ENCODE results near the gene MAMLD1.

MAMLD1 gene

DNA sequence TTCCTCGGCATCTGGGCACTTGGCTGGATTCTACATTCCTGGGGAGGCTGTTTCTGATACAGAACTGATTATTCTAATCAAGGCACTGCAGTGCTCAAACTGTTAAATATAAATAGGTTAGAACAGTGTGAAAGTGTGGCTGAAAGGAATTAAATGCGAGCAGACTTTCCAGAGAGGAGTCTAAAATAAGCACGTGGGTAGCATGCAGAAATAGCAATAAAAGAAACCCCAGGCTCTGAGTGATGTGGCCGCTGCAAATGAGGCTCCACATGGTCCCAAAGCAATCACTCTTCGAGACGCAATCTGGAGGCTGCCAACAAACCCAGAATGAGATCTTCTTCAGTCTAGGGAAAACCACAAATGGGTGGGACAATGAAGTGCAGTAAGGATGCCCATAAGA, 174.7 kb downstream of the MAMLD1 start:
- DNase-seq: no peak

DNA sequence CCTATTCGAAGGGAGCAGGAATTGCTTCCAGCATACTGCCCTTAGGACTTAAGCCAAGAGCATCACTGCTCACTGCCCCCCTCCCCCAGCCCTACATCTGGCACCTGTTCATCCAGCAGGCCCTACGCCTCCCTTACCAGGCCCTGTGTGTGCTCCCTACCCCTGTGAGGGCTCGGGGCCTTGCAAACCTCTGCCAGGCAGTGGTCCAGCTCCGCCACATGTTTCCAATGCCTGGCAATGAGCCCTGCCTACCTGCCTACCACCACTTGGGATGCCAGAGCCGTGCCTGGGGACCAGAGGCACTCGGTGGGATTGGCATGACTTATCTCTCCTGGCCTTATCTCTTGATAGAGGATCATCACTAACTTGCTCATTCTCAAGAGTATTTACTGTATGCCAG, 177.8 kb downstream of the MAMLD1 start:
- DNase-seq: no peak

DNA sequence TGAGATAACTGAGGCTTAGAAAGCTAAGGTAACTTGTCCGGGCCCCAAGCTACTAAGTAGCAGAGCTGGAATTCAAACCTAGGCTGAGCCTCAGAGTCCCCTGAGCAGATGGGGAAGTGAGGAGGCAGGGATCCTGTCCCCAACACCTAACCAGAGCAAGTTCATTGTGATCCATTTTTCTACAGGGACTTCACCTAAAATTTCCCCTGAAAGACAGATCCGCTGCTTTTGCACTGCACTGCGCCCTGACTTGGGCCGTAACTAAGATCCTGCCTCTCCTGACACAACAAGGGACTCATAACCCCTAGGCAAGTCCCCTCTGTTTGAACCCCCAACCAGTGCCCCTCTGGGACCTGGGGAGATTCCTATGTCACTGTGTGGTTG, 179.7 kb downstream of the MAMLD1 start:
- DNase-seq: no peak

DNA sequence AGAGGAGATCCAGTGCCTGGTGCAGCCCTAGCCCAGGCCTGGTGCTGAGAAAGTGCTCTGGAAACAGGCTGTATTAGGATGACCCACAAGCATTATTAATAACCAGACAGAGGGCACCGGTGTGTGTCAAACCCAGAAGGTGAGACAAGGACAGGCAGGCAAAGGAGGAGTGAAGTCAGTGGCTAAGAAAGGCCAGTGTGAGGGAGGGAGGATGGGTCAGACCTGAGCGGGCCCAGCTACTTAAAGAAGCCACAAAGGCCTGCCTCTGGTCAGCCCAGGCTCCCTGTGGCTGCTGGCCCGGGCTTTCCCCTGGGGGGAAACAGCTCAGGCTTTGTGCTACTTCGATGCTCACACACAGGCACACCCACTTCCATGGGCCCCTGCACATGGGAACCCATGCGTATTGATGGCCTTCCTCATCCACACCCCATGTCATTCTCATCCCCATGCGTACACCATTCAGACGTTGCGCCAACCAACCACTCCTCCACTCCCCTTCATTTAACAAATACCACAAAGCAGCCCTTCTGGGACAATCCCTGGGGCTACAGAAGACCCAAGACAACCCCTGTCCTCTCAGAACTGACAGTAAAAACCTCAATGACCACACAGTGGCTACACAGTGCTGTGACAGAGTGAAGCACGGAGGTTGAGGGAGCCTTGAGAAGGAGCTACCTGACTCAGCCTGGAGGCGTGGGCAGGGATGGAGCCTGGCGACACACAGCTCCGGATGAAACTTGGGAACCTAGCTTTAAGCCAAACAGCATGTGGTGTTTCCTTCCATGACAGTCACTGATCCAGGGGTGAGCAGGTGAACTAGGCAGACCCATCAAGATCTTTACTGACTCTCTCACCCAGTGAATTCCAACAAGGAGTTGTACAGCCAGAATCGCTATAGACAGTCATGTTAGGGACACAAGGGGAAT, 180.4 kb downstream of the MAMLD1 start:
- no peak for DNase-seq

DNA sequence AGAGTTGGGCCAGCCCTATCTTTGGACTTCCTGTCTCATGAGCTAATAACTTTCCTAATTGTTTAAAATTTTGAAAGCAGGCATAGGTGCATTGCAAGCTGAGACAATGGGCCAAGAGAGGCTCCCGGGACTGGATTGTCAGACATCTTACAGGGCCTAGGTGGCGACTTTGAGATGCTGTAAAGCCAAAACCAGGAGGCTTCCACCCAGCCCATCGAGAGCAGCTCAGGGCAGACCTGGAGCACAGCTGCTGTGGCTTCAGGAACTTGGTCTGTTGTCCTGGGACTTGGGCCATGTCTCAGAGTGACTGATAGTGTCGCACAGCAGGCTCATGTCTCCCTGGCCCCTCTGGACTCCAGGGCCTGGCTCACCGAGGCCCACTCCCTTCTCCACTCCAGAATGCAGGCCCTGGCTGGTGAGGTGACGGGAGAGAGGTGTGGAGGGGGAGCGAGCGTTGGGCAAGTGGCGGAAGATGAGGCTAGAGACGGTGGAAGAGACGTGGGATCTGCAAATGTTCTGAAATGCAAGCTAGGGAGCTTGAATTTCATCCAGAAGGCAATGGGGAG, 181.2 kb downstream of the MAMLD1 start:
- no peak for DNase-seq

DNA sequence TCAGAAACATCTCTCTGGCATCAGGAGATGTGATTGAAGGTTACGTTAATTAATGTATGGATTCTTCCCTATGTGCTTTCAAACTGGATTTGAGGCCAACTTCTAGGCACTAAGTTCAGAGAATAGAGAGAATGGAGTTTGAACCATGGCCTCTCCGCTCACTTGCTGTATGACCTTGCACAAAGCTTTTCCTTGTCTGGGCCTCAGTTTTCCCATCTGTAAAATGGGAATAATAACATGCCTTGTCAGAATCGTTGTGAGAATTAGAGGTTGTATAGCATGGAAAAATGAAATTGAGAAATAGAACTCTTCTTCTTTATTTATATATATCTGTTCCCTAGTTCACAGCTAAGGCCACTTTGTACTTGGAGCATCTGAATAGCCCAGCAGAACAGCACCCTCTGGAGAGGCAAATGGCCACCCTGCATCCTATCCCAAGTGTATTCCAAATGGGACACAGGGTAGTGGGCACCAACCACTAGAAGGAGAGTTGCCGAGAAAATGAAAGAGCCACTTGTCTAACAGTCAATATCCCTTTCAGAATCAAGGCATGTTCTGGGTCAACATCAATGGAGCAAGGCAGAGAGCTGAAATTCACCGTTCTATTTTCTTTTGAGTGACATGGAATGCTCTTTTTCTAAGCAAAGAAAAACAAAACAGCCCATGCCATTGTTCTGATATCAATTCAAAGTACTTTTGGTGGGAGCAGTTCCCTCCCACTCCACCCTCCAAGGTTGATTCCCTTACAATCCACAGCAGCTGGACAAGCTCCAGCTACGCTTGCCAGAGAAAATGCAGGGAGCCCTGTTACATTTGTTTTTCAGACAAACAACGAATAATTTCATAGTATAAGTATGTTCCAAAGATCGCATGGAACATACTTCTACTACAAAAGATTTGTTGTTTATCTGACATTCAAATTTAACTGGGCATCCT, 182.0 kb downstream of the MAMLD1 start:
- DNase-seq: no peak

DNA sequence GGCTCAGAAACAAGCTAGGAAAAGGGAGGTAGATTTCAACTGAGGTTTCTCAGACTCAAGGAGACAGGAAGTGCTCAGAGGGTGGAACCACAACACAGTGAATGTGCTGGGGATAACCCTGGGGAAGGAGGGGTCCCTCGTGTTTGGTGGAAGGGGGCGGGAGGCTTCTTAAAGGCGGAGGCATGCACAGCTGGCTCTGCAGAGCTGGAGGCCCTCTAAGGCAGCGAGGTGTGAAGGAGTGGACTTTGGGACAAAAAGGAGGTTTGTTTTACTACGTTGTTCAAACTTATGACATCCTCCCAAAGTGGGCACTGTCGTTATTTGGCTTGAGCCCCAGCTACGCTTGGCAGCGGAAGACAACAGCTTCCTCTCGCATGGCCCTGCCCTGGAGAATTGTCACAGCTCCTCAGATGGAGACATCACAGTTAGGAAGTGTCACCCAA, 183.6 kb downstream of the MAMLD1 start:
- peak in 1 of 2 experiments; percentile 17 for DNase-seq

DNA sequence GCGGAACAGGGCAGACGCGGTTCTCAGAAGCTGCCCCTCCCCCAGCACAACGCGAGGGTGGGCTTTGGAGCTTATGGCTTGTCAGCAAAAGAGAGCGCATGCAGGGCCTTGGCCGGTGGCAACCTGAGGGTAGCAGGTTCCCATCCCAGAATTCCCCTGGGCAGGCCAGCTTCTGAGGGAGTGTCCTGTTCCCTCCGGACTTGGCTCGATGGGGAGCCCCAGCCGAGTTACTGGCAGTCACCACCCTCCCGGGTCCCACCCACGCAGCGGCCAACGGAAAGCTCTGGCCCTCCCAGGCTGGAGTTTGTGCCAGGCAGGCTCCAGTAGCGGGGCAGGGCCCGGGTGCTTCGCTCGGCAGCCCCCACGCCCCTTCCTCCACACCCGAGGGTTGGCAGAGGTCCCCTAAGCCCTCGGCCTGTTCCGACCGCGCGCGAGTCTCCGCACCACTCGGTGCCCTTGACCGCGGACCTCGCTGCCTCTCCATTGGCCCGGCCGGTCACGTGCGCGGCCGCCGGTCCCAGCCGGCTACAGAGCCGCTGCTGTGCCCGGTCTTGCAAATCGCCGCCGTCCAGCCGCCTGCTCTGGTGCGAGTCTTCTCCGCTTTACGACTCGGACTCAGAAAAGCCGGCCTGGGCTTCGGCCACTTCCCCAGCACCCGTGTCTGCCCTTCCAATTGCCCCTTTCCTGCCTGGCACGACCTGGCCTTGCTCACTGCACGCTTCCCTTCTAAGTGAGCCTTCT, 184.4 kb downstream of the MAMLD1 start:
- no peak for DNase-seq

DNA sequence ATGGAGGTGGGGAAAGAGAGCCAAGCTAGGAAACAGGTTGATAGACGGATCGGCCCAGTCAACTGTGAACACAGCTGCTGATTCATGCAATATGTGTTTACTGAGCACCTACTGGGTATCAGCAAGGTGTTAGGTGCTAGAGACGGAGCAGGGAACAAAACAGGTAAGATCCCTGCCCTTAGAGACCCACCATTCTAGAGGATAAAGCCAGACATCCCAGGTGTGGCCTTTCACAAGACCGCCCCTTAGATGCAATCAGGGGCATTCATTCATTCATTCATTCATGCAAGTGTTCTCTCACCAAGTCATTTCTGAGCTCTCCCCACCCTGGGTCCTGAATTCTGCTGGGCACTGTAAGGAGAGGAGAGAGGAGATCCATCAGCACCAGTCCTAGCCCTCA, 185.1 kb downstream of the MAMLD1 start:
- no peak for DNase-seq

DNA sequence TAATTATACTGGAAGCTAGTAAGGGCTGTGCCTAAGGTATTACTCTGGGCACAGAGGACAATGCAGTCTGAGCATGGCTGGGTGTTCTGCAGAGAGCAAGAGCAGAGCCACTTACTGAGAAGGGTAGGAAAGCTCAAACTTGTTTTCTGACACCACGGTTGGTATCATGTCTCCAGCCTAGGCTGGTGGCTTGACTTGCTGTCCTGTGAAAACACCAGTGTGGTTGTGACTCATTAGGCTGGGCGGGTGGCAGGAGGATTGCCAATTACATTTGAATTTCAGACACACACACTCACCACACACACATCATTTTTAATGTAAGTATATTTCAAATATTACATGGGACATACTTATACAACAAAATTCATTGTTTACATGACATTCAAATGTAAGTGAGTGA, 185.6 kb downstream of the MAMLD1 start:
- no peak for DNase-seq

DNA sequence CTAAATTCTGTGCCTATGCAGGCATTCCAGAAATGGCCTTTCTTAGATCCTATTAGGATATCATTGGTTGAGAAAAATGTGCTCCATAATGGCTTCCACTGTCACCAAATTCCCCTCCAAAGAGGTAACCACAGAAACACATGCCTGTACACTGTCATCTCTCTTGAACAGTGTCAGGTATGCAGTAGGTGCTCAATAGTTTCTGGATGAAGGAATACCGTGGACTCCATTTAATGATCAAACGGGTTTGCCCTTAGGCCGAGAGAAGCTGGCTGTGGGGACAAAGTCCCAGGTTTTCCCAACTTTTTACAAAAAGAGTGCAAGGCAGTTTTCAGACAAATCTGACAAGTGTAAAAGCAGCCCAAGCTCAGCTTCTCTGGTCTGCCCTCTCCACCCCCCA, 188.8 kb downstream of the MAMLD1 start:
- DNase-seq: no peak

DNA sequence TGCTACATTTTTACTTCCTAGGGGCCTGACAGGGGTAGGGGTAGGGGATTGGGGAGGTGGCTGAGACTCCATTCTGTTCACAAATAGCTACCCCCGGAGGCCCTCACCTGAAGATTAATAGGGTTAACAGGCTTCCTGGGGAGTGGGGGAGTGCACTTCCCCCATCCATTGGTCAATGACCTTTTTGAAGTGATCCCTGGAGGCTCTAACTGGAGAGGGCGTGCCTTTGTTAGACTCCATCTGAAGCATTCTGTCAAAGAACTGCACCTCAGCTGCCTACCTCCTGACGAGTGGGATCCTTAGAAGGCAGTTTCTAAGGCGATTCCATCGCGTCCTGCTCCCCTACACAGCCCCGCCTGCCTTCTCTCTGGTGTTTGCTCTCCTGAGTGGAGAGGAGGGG, 195.3 kb downstream of the MAMLD1 start:
- DNase-seq: no peak

Data from activated CD4-positive, alpha-beta T cell treated with anti-CD3 and anti-CD28 coated beads, Interleukin-2, amount 50 U/mL, for 4 hours (primary cell).